IMR-90 (cell line): ENCODE results near the gene MRPS15. TPM values are rescaled to one million over a fixed set of nuclear protein-coding genes. Genes with fewer than 3 reads are reported as not detected.

Experiments used
- ATAC-seq: fragments of 200-7000 bp; cut with Tn5 transposase; 2 replicates; pipeline ENCODE4 v1.9.1; 2020; ENCODE audit warnings: low read depth, mild to moderate bottlenecking, moderate library complexity
- BruUV-seq: library from RNA; stranded (reverse); fragments of 400-500 nt; replicated peaks from 2 replicates; lab custom pipeline; 2021; lab: Mats Ljungman, UMichigan
- CTCF ChIA-PET: fragments of 300-600 bp; formaldehyde crosslinking; extraction: SDS; loops from one replicate; lab custom pipeline; 2021; ENCODE audit warnings: antibody characterized with exemption; lab: Yijun Ruan, JAX
- POLR2A ChIA-PET: fragments of 300-600 bp; sonication (Branson Sonifier 250); formaldehyde crosslinking; loops from one replicate; lab custom pipeline; 2022; ENCODE audit warnings: antibody characterized with exemption; ENCODE audit not compliant: unreplicated experiment; lab: Charles Lee
- DNase-seq: peaks from one replicate; pipeline ENCODE4 v3.0.0; 2013
- H2AFZ ChIP-seq: replicated peaks from 2 replicates; pipeline ENCODE3; 2013; ENCODE audit warnings: low read length, mild to moderate bottlenecking; ENCODE audit not compliant: poor library complexity
- H2AK5ac ChIP-seq: 2 replicates; pipeline ENCODE4 v1.6.1; 2013; ENCODE audit warnings: low read depth, low read length, inconsistent platforms
- H2AK9ac ChIP-seq: replicated peaks from 2 replicates; pipeline ENCODE3; 2013; ENCODE audit warnings: mild to moderate bottlenecking, low read depth, low read length, moderate library complexity; ENCODE audit not compliant: poor library complexity
- H2BK120ac ChIP-seq: 2 replicates; pipeline ENCODE4 v1.6.1; 2013; ENCODE audit warnings: low read depth, low read length, inconsistent platforms
- H2BK15ac ChIP-seq: 3 replicates; pipeline ENCODE4 v1.6.1; 2013; ENCODE audit warnings: low read depth, low read length, inconsistent platforms
- H2BK20ac ChIP-seq: 2 replicates; pipeline ENCODE4 v1.6.1; 2013; ENCODE audit warnings: low read depth, mild to moderate bottlenecking, inconsistent platforms, low read length, moderate library complexity
- H2BK5ac ChIP-seq: 2 replicates; pipeline ENCODE4 v1.6.1; 2013; ENCODE audit warnings: mild to moderate bottlenecking, low read depth, low read length, inconsistent platforms; ENCODE audit not compliant: poor library complexity, severe bottlenecking
- H3K14ac ChIP-seq: replicated peaks from 2 replicates; pipeline ENCODE4 v1.6.1; 2013; ENCODE audit warnings: low read depth, low read length, inconsistent platforms
- H3K18ac ChIP-seq: 2 replicates; pipeline ENCODE4 v1.6.1; 2013; ENCODE audit warnings: low read depth, low read length, control low read depth
- H3K23ac ChIP-seq: 2 replicates; pipeline ENCODE4 v1.6.1; 2013; ENCODE audit warnings: low read depth, low read length, inconsistent platforms
- H3K27ac ChIP-seq: 2 replicates; pipeline ENCODE4 v1.5.1; 2013; ENCODE audit warnings: mild to moderate bottlenecking, control low read depth, low read length; ENCODE audit not compliant: insufficient read depth
- H3K27me3 ChIP-seq: 2 replicates; pipeline ENCODE4 v1.6.1; 2013; ENCODE audit warnings: low read length; ENCODE audit not compliant: control insufficient read depth, insufficient read depth
- H3K36me3 ChIP-seq: 2 replicates; pipeline ENCODE4 v1.6.1; 2013; ENCODE audit warnings: low read length, mixed read lengths; ENCODE audit not compliant: control insufficient read depth, insufficient read depth
- H3K4ac ChIP-seq: 2 replicates; pipeline ENCODE4 v1.6.1; 2013; ENCODE audit warnings: low read depth, low read length, inconsistent platforms
- H3K4me1 ChIP-seq: 2 replicates; pipeline ENCODE4 v1.6.1; 2013; ENCODE audit warnings: low read length, mixed read lengths; ENCODE audit not compliant: control insufficient read depth, insufficient read depth
- H3K4me2 ChIP-seq: 2 replicates; pipeline ENCODE4 v1.6.1; 2013; ENCODE audit warnings: low read depth, mild to moderate bottlenecking, control low read depth, low read length, moderate library complexity
- H3K4me3 ChIP-seq: 2 replicates; pipeline ENCODE4 v1.5.1; 2013; ENCODE audit warnings: low read depth, mild to moderate bottlenecking, control low read depth, low read length, moderate library complexity; ENCODE audit not compliant: insufficient read depth
- H3K56ac ChIP-seq: 2 replicates; pipeline ENCODE4 v1.6.1; 2013; ENCODE audit warnings: low read length, inconsistent platforms; ENCODE audit not compliant: insufficient read depth; ENCODE audit errors: extremely low read depth
- H3K79me1 ChIP-seq, 2 experiments: 2 replicates each; pipeline ENCODE4 v1.6.1; 2013; ENCODE audit warnings: low read length in 2 of 2, inconsistent platforms in 1 of 2, low read depth in 1 of 2
- H3K9ac ChIP-seq: 2 replicates; pipeline ENCODE4 v1.6.1; 2013; ENCODE audit warnings: low read depth, low read length, control low read depth
- H3K9me1 ChIP-seq: 2 replicates; pipeline ENCODE4 v1.6.1; 2013; ENCODE audit warnings: low read length, inconsistent platforms; ENCODE audit not compliant: insufficient read depth
- H3K9me3 ChIP-seq: 2 replicates; pipeline ENCODE4 v1.6.1; 2013; ENCODE audit warnings: low read length; ENCODE audit not compliant: control insufficient read depth, insufficient read depth
- H4K20me1 ChIP-seq: 2 replicates; pipeline ENCODE4 v1.6.1; 2013; ENCODE audit warnings: low read length, inconsistent platforms; ENCODE audit not compliant: insufficient read depth
- H4K5ac ChIP-seq: 2 replicates; pipeline ENCODE4 v1.6.1; 2013; ENCODE audit warnings: mild to moderate bottlenecking, low read depth, low read length, control low read depth
- H4K8ac ChIP-seq, 2 experiments: 2 replicates each; pipeline ENCODE4 v1.6.1; 2013; ENCODE audit warnings: low read depth in 2 of 2, low read length in 2 of 2, control low read depth in 1 of 2, inconsistent platforms in 1 of 2
- H4K91ac ChIP-seq: 2 replicates; pipeline ENCODE4 v1.6.1; 2013; ENCODE audit warnings: low read depth, low read length, inconsistent platforms; ENCODE audit not compliant: insufficient read depth
- CEBPB ChIP-seq: IDR thresholded peaks from 2 replicates; pipeline ENCODE4 v1.6.1; 2012; ENCODE audit warnings: low read depth, low read length, improper control_type of control experiment
- CHD1 ChIP-seq: IDR thresholded peaks from 2 replicates; pipeline ENCODE4 v1.6.1; 2012; ENCODE audit warnings: low read depth, low read length, improper control_type of control experiment
- MAFK ChIP-seq: IDR thresholded peaks from 2 replicates; pipeline ENCODE4 v1.6.1; 2012; ENCODE audit warnings: low read depth, low read length, improper control_type of control experiment
- MAZ ChIP-seq: IDR thresholded peaks from 2 replicates; pipeline ENCODE4 v1.6.1; 2012; ENCODE audit warnings: low read depth, mild to moderate bottlenecking, low read length, improper control_type of control experiment, moderate library complexity, borderline replicate concordance
- MXI1 ChIP-seq: IDR thresholded peaks from 2 replicates; pipeline ENCODE4 v1.6.1; 2012; ENCODE audit warnings: low read depth, mild to moderate bottlenecking, low read length, moderate library complexity, borderline replicate concordance
- NFE2L2 ChIP-seq: fragments of 150-350 bp; IDR thresholded peaks from 2 replicates; pipeline ENCODE4 v1.6.1; 2016; ENCODE audit warnings: low read depth, mild to moderate bottlenecking, low read length
- POLR2A ChIP-seq: IDR thresholded peaks from 2 replicates; pipeline ENCODE4 v1.6.1; 2012; ENCODE audit warnings: mild to moderate bottlenecking, low read depth, low read length
- RAD21 ChIP-seq: IDR thresholded peaks from 2 replicates; pipeline ENCODE4 v1.6.1; 2012; ENCODE audit warnings: low read length, improper control_type of control experiment
- RCOR1 ChIP-seq: IDR thresholded peaks from 2 replicates; pipeline ENCODE4 v1.6.1; 2012; ENCODE audit warnings: mild to moderate bottlenecking, low read length, improper control_type of control experiment; ENCODE audit not compliant: insufficient replicate concordance
- SMC3 ChIP-seq: fragments of 150-350 bp; IDR thresholded peaks from 2 replicates; pipeline ENCODE4 v1.6.1; 2016; ENCODE audit warnings: low read depth, mild to moderate bottlenecking, antibody characterized with exemption, low read length, moderate library complexity
- WGBS, 2 experiments: methylation state at CpG; one replicate each; pipeline versions ENCODE4 v1.1.5 to v1.1.7; 2013; ENCODE audit warnings: missing lambda C conversion rate in 2 of 2; ENCODE audit not compliant: insufficient read length in 1 of 2; ENCODE audit errors: extremely low coverage in 2 of 2; 5-methylcytosine and 5-hydroxymethylcytosine counted together
- dilution Hi-C: fragments of 300-500 bp; cut with HindIII; formaldehyde crosslinking; loops from one replicate; pipeline ENCODE4 v1.14.3; 2018; ENCODE audit warnings: low sequenced_read_pairs; ENCODE audit not compliant: unreplicated experiment
- in situ Hi-C: fragments of 300-500 bp; cut with MboI; formaldehyde crosslinking; loops from 3 replicates; pipeline ENCODE4 v1.14.3; 2019; ENCODE audit warnings: low sequenced_read_pairs, inconsistent platforms, mixed read lengths
- intact Hi-C: fragments of 100-400 bp; cut with micrococcal nuclease; formaldehyde crosslinking; loops from 2 replicates; pipeline ENCODE4 v1.10.0; 2022
- polyA plus RNA-seq, 3 experiments: library from polyadenylated mRNA; depleted of rRNA; stranded (reverse); fragments of >200 nt; gene quantifications; 2 replicates each; pipeline ENCODE4 v1.2.3, GENCODE V29; 2012; ENCODE audit warnings: low replicate concordance in 1 of 3
- total RNA-seq: library from RNA; depleted of rRNA; stranded (reverse); fragments of >200 nt; gene quantifications from 2 replicates; pipeline ENCODE4 v1.2.3, GENCODE V29; 2012
- TF ChIP-seq, protein P1 (sequence below): fragments of 150-350 bp; IDR thresholded peaks from 2 replicates; pipeline ENCODE4 v1.6.1; 2017; ENCODE audit warnings: mild to moderate bottlenecking, antibody characterized with exemption, low read length, low read depth
- TF ChIP-seq, protein P2 (sequence below): conservative IDR thresholded peaks from 2 replicates; pipeline ENCODE4 v1.5.1; 2012; ENCODE audit warnings: mild to moderate bottlenecking, low read depth, low read length, improper control_type of control experiment
- TF ChIP-seq, protein P3 (sequence below): fragments of 150-350 bp; IDR thresholded peaks from 2 replicates; pipeline ENCODE4 v1.6.1; 2016; ENCODE audit warnings: low read depth, mild to moderate bottlenecking, low read length, moderate library complexity, borderline replicate concordance

Gene MRPS15
- total and polyA plus RNA-seq, 2 of the 4 experiments (the other 2 are of a cell fraction): 46.1 to 77.9 TPM

DNA sequence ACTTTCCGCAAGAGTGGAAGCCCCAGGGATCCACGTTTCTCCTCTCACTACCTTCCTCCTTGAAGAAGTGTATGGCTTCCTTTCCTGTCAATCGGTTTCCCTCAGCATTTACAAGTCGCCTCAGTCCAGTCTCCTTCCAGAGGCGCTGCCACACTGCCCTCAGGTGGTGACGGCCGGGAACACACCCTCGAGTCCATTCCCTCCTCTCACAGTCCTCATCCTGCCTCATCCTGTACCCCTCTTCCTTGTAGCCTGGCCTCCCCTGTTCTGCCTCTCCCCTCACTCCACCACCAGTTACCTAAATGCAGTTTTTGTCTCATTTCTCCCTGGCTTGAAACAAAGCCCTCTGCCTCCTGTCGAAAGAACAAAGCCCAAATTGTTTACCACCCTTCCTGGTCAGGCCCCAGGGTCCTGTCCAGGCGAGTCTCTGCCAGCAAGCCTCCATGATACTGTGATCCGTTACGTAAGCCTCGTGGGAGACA is 43.3 kb downstream of the MRPS15 start (continued):
- no peak for TF ChIP-seq CHD1

DNA sequence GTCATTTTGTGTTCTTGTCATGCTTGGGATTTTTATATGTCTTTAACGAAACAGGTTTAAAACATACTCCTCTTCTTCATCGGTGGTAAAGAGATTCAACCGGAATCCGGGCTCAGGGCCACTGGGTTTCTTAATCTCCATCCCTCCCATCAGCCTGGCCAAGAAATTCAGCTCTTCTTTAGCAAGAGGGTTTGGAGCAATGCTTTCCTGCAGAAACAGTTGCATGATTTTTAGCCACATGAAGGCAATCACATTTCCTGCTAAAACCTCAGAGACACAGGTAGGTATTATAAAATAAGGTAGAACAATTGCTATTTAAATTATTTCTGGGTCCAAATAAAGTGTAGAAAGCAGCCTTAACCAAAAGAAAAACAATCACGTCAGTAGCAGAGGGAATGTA is 43.8 kb downstream of the MRPS15 start:
- BruUV-seq: no TSS peak
- Histone ChIP-seq H3K4me2 (no peak overlapping the region), H4K5ac (no peak overlapping the region), H2AK5ac (no peak overlapping the region), H3K14ac (no peak overlapping the region), H3K36me3 (peaks cover 3% of the 10 kb centered on the region; the same call in 1 of the 2 replicates), H3K4ac (no peak overlapping the region), H2AFZ (peak overlapping the region; percentile 90), H2BK20ac (no peak overlapping the region), H4K8ac (no peak overlapping the region), H2BK15ac (no peak overlapping the region), H4K20me1 (no peaks in the 10 kb centered on the region), H3K79me1 (no peaks in the 10 kb centered on the region), H2BK5ac (no peak overlapping the region), H3K4me3 (no peak overlapping the region), H3K9me1 (no peaks in the 10 kb centered on the region), H3K27me3 (no peaks in the 10 kb centered on the region), H2BK120ac (no peak overlapping the region), H3K23ac (no peak overlapping the region), H4K91ac (no peak overlapping the region), H3K56ac (no peak overlapping the region), H3K27ac (no peak overlapping the region), H3K9me3 (no peaks in the 10 kb centered on the region), H2AK9ac (peak overlapping the region; percentile 17), H3K4me1 (peaks cover 5% of the 10 kb centered on the region), H3K18ac (no peak overlapping the region), H3K9ac (no peak overlapping the region)
- intact Hi-C loops (loop anchor here (1.0 to 5.0 kb wide), 6 partner anchors 33 to 271 kb away; partner anchors contain the start of genes SH3D21, STK40 and TRAPPC3), in situ Hi-C loops (loop anchor here (5.0 to 25.0 kb wide), 2 partner anchors 83 to 308 kb away; no protein-coding TSS in a partner anchor), dilution Hi-C loops (no loop called here)
- TF ChIP-seq CEBPB (no peak), SMC3 (no peak), RCOR1 (no peak), MAFK (no peak), NFE2L2 (no peak), MXI1 (no peak), RAD21 (no peak), CHD1 (no peak), POLR2A (no peak), MAZ (no peak)
- TF ChIP-seq, protein P1, sequence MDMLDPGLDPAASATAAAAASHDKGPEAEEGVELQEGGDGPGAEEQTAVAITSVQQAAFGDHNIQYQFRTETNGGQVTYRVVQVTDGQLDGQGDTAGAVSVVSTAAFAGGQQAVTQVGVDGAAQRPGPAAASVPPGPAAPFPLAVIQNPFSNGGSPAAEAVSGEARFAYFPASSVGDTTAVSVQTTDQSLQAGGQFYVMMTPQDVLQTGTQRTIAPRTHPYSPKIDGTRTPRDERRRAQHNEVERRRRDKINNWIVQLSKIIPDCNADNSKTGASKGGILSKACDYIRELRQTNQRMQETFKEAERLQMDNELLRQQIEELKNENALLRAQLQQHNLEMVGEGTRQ: no peak
- TF ChIP-seq, protein P2, sequence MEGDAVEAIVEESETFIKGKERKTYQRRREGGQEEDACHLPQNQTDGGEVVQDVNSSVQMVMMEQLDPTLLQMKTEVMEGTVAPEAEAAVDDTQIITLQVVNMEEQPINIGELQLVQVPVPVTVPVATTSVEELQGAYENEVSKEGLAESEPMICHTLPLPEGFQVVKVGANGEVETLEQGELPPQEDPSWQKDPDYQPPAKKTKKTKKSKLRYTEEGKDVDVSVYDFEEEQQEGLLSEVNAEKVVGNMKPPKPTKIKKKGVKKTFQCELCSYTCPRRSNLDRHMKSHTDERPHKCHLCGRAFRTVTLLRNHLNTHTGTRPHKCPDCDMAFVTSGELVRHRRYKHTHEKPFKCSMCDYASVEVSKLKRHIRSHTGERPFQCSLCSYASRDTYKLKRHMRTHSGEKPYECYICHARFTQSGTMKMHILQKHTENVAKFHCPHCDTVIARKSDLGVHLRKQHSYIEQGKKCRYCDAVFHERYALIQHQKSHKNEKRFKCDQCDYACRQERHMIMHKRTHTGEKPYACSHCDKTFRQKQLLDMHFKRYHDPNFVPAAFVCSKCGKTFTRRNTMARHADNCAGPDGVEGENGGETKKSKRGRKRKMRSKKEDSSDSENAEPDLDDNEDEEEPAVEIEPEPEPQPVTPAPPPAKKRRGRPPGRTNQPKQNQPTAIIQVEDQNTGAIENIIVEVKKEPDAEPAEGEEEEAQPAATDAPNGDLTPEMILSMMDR: no peak
- TF ChIP-seq, protein P3, sequence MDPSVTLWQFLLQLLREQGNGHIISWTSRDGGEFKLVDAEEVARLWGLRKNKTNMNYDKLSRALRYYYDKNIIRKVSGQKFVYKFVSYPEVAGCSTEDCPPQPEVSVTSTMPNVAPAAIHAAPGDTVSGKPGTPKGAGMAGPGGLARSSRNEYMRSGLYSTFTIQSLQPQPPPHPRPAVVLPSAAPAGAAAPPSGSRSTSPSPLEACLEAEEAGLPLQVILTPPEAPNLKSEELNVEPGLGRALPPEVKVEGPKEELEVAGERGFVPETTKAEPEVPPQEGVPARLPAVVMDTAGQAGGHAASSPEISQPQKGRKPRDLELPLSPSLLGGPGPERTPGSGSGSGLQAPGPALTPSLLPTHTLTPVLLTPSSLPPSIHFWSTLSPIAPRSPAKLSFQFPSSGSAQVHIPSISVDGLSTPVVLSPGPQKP: no peak
- WGBS, 2 experiments: no CpG with 5 or more reads among the region's 5 CpGs
- ATAC-seq: no peak
- no peak for DNase-seq
- CTCF ChIA-PET: interaction anchor here (0.6 to 1.7 kb wide), 6 partner anchors 17 to 120 kb away, joined by 3 to 8 read pairs (median 4); partner anchors contain the start of gene OSCP1
- POLR2A ChIA-PET: no interaction called here
